GM18520 (cell line): ENCODE results near the gene DNAJC6.

Experiments
- ATAC-seq: cut with Tn5 transposase; IDR thresholded peaks from one replicate; pipeline ENCODE4 v1.9.1; 2021; ENCODE audit not compliant: unreplicated experiment

DNAJC6 gene

DNA sequence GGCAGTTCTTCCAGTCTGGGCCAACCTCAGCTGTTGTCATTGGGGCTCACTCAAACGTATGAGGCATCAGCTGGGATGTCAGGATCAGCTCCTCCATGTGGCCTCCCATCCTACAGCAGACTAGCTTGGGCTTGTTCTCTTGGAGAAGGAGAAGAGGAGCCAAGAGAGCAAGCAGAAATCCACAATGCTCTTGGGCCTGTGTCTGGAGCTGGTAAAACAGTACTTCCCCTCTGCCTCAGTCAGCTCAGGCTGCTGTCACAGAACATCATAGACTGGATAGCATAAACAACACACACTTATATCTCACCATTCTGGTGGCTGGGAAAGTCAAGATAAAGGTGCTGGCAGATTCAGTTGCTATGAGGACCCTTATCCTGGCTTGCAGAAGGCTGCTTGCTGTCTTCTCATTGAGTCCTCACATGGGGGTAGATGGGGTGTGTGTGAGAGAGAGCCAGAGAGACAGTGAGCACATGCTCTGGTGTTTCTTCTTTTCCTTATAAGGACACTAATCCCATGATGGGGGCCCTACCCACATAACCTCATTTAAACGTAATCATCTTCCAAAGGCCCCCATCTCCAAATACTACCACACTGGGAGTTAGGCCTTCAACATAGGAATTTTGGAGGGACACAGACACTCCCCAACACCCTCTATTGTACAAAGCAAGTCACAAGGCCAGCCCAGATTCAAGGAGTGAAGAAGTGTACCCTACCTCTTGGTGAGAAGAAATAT, 16.3 kb upstream of the DNAJC6 start:
- ATAC-seq = no peak

DNA sequence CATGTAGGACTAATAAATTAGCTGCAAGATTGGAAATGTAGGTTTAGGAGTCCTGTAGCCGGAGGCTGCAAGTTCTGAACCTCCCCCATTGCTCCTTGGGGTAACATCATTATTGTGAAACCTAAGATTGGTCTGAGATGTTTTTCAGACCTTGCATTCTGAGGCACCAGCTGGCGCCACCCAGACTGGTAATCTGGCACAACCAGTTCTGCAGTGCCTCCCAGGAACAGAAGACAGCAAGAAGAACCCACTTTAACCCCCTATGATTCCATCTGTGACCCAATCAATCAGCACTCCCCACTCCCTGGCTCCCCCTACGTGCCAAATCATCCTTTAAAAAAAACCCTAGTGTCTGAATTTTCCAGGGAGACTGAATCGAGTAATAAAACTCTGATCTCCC, 11.6 kb upstream of the DNAJC6 start:
- ATAC-seq = no peak

DNA sequence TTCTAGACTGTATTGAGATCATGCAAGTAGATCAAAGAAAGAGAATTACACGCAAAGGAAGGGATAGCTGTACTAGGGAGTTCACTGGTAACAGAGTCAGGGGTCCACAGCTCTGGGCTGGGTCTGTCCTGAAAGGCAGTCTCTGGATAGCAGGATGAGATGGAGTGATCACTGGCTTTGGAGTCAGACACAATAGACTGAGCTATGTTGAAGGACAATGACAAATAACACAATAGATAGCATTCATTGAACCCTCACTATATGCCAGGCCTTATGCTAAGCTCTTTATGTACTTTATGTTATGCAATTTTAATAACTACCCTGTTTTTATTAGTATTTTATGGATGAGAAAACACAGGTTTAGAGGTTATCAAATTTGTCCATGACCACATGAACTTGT, 10.0 kb upstream of the DNAJC6 start:
- no peak for ATAC-seq

DNA sequence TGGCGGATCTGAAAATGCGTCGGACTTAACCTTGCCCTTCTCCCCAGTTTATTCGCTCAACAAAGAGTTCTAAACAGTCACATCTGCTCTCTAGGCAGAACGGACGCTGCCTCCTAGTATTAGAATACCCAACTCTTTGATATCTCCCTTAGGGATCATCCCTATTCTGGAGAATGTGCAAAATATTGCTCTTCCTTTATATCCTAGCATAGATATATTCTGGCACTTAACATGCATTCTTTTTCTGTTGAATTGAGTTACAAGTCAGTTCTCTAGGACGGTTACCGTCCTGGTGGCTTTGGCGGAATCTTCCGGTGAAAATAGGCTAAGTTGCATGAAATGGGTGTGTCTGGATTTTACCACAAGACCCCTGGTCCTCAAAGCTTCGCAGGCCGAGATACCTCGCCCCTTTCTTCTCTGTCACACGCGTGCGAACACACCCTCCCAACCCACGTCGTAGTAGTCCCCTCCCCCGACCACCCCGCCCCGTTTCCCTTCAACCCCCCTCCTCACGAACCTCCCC, 501 bp upstream of the DNAJC6 start:
- ATAC-seq = no peak

DNA sequence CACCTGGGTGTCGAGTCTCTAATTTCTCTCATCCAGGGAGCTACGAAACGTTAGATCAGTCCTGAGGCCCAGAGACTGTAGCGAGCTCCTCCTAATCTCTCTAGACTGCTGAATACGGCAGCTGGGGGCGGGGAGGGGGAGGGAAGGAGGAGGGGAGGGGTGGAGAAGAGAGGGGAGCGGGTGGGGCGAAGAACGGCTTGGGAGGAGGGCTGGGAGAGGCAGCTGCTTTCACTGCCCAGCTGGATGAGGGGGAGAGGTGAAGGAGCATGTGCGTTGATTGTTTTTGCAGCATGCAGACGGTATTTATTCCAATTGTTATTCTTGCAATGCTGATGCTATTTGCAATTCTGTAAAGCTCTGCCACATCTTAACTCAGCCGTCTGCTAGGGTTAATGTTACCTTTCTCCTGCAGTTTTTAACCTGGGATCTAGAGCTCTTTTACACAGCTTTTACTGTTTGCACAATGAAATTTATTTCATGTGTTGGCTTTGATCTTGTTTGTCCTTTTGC, 790 bp downstream of the DNAJC6 start:
- no peak for ATAC-seq

DNA sequence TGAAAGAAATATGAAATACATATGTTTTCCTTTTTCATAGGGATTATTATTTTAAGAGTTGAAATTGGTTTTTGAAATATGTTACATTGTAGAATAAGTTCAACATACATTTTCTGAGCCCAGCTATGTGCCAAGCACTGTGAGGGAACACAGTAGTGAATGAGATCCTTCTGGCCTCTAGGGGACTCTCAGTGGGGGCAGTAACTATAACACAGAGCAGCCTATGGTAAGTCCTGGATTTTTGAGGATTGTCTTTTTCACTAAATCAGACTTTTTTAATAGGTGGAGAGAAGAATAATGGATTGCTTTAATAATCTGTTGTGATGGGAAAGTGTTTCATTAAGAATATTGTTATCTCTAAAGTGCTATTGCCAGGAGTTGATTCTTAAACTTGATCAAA, 2.4 kb downstream of the DNAJC6 start:
- no peak for ATAC-seq

DNA sequence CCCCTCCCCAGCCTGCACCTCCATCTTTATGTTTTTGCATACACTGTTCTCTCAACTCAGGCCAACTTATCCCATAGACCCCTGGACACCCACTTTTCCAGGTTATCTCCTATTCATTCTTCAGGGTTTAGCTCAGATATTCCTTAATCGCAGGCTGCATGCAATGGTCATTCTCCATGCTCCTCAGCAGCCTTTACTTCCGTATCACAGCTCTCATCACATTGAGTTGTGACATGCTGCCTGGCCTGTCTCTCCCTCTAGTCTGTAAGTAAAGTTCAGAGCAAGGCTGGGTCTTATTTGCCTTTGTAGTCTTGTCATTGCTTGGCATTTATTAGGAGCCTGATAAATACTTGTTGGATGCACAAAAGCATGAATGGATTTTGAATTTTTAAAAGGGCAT, 6.9 kb downstream of the DNAJC6 start:
- no peak for ATAC-seq

DNA sequence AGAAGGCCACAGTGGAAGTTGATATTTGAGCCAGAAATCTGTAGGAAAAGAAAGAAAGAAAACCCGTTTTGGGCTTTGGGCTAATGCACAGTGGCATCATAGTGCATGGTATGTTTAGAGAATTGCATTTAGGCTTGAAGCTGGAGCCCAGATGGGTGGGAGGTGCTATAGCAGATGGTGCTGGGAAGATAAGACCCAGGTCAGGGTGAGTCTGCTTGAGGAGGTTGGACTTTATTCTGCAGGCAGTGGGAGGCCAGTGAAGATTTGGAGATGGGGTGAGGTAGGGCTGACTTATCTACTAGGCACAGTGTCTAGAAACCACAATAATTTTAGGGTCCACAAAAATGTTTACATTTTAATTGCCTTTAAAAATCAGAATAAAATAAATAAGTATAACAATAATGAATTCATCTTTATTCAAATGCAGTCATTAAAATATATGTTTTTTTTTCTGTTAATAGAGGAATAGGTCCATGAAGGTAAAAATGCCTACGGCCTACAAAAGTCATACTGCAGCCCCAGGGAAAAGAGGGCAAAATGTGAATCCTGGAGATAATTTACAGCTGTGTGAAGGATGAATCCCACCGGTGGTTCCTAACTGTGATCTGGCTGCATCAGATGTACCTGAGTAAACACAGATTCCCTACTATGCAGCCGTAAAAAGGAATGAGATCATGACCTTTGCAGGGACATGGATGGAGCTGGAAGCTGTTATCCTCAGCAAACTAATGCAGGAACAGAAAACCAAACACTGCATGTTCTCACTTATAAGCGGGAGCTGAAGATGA, 8.7 kb downstream of the DNAJC6 start:
- ATAC-seq = no peak

DNA sequence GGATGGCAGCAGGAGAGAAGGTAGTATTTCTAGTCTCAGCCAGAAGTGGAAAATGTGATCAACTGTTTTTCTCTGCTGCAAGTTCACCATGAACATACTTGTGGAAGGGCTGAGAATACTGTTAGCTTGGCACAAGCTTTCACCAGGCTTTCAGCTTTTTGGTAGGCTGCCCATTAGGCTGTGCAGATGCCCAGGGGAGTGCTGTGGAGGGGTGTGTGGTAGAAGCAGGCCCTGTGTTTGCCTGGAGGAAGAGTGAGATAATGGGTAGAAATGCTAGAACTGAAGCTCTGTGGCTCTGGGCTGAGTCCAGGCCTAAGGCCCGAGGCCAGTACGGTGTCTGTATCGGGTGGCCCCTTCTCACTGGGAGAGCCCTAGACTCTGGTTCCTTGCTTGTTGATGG, 9.8 kb downstream of the DNAJC6 start:
- no peak for ATAC-seq

DNA sequence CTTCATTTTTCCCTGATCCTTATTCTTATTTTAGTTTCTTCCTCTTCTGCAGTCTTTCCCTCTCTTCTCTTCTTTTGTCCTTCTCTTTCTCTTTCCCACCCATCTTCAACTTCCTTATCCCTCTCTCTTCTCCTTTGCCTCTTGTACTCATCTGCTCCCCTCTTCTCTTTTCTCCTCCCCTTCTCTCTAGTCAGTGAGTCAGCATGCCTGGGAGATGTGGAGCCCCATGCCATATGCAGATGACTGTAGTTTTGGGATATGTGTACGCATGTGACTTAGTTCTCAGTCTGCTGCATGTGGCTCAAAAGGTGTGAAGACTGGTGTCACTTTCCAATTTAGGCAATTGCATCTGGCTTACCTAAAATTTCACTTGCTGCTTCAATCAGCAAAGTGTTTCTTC, 10.4 kb downstream of the DNAJC6 start:
- no peak for ATAC-seq

DNA sequence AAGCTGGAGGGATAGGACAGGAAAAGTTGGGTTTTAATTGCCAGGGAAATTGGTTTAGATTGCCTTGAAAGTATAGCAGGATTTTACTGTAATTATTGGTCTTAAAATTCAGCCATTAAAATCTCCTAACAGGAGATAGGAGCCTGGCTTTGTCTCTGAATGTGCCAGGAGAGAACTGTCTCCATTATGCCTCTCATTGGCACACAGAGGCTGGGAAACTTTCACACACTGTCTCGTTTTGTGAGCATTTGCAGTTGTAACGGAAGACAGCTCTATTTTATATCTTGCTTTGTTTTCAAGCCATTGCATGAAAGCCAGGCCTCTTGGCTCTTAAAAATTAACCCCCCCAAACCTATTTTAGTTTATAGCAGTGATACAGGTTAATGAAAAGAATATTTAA, 12.5 kb downstream of the DNAJC6 start:
- no peak for ATAC-seq

DNA sequence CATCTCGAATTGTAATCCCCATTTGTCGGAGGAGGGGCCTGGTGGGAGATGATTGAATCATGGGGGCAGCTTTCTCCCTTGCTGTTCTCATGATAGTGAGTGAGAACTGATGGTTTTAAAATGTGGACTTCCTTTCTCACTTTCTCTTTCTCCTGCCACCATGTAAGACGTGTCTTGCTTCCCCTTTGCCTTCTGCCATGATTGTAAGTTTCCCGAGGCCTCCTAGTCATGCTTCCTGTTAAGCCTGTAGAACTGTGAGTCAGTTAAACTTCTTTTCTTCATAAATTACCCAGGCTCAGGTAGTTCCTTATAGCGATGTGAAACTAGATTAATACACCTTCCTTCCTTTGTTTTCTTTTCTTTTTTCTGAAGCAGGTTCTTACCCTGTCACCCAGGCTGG, 13.9 kb downstream of the DNAJC6 start:
- ATAC-seq = no peak

DNA sequence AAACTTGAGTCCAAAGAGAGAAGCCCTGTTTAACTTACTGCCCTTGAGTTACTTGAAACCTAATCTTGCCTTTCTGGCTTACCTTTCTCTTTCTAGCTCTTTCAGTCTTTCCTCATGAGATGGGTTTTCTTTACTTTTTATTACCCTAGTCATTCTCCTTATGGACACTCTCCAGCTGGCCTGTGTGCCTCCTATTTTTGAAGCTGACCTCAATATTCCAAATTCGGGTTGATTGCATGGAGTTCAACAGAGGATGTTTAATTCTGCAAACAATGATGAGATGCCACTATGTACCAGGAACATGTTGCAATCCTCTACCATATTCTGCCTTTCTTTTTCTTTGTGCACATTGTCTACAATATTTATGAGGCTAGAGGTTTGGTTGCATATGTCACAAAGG, 20.7 kb downstream of the DNAJC6 start:
- ATAC-seq = no peak

DNA sequence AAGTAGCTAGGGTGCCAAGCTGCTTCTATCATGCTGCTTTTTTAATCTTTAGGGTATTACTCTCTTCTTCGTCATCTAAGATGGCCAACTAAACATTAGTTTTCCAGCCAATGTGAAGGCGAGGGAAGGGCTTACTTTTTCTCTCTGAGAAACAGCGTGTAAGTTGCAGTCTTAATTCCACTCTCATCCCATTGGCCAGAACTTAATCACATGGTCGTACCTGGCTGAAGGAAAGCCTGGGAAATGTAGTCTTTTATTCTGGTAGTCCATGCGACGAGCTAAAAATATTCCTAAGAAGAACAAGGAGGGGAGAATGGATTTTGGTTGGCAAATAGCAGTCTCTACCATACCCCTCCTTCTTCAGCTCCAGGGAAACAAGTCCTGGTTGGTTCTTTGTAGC, 21.5 kb downstream of the DNAJC6 start:
- no peak for ATAC-seq

DNA sequence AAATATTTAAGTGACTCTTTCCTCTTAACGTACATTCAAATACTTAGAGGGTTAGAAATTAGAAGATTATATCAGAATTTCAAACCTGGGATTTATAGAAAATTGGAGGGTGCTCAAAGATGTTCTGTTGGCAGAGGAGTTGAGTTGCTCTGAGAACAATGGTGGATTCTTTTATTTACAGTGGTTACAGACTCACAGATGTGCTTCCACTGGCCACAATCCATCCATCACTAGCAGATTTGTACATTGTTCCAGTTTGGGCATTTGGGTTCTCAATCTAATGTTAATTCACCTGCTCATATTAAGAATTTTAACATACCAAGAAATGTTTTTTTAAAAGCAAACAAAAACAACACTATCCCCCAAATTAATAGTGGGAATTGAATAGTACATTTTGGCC, 23.5 kb downstream of the DNAJC6 start:
- ATAC-seq = no peak

DNA sequence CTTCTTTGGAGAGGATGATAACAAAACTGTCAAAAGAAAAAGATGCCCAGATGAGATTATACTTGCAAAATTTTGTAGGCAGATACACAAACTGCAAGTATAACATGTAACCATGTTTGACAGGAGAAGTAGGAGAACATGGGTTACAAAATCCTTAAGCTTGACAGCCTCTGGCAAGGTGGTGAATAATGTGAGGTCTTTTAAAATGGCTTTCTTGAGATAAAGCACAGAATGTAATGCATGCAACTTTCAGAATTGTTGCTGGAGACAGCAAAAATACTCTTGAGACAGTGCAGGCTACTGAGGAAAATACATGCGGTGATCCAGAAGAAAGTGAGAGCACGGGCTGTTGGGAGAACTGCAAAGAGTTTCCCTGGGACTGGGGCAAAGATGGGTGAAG, 24.7 kb downstream of the DNAJC6 start:
- ATAC-seq = no peak

DNA sequence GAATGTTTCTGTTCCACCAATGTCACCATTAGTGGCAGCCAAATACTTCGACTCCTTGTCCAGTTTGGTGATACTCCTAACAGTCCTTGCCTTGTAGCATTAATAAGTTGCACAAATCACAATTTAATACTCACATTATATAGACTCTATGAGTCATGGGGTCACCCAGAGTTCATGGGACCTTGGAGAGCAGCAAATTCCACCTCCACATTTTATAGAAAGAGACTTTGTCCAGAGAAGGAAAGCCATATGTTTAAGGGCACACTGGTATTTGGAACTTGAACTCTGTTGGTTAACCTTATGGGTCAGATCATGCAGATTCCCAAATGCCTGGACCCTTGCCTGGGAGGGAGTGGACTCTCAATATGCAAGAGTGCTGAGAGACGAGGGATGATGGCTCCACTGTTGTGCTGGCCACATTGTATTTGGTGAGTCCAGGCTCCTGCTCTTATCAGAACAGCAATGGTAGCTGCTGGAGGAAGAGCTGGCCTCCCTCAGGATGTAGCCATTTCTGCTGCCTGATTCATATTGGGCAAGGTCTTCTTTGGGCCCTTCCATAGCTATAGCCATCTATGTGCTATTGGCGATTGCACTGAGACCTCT, 30.6 kb downstream of the DNAJC6 start:
- no peak for ATAC-seq

DNA sequence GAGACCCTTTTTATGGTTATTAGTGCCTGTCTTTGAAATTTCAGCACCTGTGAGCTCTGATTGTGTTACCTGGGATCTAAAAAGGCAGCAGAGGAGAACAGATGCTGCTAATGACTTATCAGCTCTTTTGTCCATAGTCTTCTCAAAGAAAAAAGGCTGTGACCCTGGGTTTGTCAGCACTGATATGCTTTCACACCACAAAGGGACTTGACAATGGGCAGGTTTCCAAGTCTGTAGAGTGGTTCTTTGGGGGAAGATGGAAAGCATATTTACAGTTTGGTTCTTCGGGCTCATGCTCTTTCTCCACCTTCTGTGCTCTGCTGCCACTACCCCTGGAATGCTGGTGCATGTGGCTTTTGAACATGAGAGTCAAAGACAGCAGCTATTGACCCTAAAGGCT, 32.0 kb downstream of the DNAJC6 start:
- ATAC-seq = no peak

DNA sequence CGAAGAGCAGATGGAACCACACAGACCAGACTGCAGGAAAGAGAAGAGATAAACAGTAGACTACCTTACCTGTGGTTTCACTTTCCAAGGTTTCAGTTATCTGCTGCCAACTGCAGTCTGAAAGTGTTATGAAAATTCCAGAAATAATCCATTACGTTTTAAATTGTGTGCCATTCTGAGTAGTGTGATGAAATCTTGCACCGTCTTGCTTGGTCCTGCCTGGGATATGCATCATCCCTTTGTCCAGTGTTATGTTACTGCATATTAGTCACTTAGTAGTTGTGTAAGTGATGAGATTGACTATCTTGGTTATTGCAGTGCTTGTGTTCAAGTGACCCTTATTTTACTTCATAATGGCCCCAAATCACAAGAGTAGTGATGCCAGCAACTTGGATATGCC, 33.9 kb downstream of the DNAJC6 start:
- ATAC-seq = no peak

DNA sequence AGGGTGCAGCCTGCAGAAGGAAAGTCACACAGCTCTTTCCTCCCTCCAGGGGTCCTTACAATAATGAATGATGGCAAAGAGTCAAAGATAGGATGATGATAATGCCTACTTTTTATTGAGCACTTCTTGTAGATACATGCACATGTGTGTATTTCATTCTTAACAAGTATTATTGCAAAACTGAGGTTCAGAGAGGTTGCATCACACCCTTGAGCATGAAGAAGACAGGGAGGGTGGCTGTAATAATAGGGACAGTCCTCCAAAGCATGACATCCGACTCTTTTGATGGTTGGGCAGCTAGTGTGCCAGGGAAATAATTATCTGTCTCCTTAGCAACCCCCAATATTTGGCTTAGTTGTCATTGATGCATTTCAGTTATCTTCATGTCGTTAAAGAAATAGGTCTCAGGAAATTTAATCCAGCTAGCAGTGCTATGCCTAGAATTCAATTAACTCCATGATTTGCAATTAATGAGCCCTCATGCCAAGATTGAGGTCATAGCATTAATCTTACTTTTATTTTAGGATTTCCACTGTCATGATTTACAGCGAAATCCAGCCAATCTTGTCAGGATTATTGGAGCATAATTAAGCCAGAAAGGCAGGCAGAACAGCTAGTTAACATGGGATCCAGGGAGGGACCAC, 35.0 kb downstream of the DNAJC6 start:
- ATAC-seq = no peak

DNA sequence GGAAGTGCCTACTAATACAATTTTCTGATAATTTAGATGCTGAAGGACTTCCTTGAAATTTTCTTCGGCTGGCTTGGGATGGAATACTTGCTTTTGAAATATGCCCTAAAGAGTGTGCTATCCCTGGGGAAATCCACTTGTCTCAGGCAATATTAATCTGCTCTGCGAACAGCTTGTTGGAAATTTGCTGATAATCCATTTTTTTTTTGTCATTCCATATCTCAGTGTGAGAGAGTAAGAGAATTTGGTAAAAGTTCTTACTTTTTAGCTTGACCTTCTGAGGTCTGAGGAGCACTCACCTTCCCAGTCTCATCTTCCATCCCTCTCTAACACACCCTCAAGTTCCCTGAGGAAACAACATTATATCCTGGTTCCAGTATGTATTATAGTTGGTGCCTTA, 36.8 kb downstream of the DNAJC6 start:
- no peak for ATAC-seq
